Left renal cortex interstitium (tissue), 4 donors: ENCODE data around the gene FKBP1A. TPM values are rescaled to one million over a fixed set of nuclear protein-coding genes. Genes with fewer than 3 reads are reported as not detected.

Source experiments
- DNase-seq, 4 donors: peaks; one replicate each; pipeline ENCODE4 v3.0.0-alpha.2; 2013; ENCODE audit warnings: low read depth in 4 of 4, low spot score in 2 of 4, missing footprints in 1 of 4
- polyA plus RNA-seq, 4 donors: library from polyadenylated mRNA; unstranded; fragments of 120-200 nt; gene quantifications; one replicate each; pipeline ENCODE4 v1.2.1, GENCODE V29; 2013; ENCODE audit not compliant: insufficient read length in 4 of 4

FKBP1A gene
- polyA plus RNA-seq, 4 donors: 329 to 396 (median 350) TPM

DNA sequence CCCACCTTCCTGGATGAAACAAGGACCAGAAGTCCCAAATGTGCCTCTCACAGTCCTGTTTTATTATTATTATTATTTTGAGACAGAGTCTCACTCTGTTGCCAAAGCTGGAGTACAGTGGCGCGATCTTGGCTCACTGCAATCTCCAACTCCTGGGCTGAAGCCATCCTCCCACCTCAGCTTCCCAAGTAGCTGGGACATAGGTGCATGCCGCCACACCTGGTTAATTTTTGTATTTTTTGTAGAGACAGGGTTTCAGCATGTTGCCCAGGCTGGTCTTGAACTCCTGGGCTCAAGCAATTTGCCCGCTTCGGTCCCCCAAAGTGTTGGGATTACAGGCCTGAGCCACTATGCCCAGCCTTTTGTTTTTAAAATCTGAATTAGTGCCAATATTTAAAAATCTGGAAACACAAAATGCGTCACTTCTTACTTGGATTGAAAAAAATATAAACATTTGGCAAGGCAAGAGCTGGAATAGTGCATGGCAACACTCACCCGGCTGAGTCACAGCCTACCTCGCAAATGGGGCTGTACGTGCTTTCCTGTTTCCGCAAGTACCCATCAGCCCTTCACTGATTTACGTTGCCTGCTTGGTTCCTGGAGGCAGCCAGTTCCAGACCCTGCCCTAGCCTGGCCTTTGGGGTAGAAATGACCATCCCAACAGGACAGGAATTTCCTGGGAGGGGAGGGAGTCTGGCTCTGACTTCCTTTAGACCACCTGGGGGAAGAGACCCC is 70.2 kb downstream of the FKBP1A start:
- DNase-seq: no peak

DNA sequence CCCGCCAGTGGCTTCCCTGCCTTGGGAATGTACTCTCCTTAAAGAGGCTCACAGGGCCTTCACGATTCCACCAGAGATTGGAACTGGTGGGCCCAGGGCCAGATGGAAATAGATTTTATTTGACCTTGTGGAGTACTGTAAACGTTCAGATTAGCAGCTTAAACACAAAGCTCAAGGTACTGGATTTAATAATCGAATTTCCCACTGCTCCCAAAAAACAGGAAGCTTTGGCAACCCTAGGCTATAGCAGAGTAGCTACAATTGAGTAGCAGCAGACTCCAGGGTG is 71.3 kb downstream of the FKBP1A start:
- DNase-seq: no peak

DNA sequence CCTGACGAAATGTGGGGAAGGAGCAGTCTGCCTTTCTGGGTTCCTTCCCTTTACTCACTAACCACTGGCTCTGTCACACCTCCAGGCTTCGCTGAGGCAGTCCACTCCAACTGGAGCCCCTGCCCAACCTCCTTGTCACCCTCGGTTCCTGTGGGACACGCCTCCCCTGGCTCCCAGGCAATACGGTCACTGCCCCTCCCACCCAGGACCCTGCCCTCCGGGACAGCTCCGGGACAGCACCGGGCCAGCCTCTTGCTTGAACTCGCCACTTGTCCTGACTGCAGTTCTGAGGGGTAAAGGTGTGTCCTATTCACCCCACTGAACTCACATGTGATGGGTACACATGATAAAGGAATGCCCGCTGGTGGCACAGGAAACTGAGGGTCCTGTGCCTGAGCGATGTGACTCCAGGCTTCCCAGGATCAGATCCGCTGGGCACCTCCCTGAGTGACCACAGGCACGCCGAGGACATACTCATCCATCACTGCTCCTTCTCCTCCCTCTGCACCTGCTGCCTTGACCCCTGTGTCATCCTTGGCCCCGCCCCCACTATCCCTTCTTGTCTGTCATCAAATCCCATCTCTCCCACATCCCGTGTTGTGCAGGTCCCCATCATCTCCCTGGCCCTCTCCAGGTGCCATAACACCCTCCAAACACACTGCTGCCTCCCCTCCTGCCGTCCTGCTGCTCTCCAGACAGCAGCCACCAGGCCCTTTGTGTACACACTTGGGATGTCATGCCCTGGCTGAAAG is 71.8 kb downstream of the FKBP1A start:
- DNase-seq: no peak

DNA sequence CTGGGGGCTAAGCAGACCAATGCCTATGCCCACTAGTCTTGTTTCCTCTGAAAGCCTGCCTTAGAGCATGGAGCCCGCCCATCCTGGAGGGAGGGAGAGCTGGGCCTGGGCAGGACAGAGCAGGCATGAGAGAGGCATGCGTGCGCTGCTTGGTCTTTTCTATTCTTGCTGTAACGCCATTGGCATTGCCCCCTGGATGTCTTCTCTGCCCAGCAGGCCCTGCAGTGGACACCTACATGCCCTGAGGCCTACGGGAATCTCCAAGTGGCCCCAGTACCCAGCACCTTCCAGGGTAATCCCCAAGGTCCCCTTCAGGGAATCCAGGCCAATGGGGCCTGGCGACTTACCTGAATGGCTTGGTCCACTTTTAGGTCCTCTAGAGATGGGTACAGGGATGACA is 72.8 kb downstream of the FKBP1A start:
- no peak for DNase-seq

DNA sequence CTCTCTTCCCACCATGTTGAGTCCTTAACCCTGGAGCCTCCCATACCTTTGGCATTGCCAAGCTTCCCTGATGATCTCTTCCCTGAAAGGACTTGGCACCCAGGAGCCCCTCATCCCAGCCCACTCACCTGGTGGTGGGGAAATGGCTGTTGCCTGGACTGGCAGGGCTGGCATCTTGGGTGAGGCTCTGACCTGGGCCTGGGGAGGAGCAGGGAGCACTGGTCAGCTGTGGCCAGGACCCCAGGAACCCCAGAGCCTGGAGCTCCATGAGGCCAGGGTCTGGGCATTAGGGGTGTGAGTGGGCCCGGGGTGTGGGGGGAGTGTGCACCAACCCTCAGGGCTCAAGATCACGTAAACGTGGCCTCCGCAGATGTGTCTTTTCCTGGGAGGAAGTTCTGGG is 73.4 kb downstream of the FKBP1A start:
- no peak for DNase-seq

DNA sequence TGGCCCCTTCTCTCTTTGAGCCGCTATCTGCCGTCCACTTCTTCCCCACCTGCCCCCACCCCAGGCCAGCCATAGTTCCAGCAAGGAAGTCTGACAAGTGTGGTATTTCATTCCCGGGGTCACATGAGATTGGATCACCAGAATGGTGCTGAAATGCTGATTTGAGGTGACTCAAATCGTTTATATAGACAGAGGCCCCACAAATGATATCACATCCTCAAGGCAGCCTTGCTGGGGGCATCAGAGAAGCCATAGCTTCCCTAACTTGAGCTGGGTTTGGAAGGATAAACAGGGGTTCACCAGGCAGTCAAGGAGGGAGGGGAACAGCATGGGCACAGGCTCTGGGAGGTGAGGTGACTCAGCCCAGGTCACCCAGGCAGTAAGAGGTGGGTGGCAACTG is 73.8 kb downstream of the FKBP1A start:
- no peak for DNase-seq

Other genes starting within 250 kb of the FKBP1A start
- 1 to 10 TPM; 1.5 to 5.5 (median 3.7) TPM for gene TMEM74B, start 208.1 kb downstream of the FKBP1A start, polyA plus RNA-seq
- under 1 TPM; 0.22 to 0.57 (median 0.36) TPM for gene C20orf202, start 189.6 kb downstream of the FKBP1A start, polyA plus RNA-seq
- gene RAD21L1, start 167.0 kb downstream of the FKBP1A start, polyA plus RNA-seq: not detected
- 1 to 10 TPM; 1.9 to 4.2 (median 3.7) TPM for gene SNPH, start 126.8 kb downstream of the FKBP1A start, polyA plus RNA-seq
- 1 to 10 TPM; 2.3 to 3.8 (median 2.7) TPM for gene SDCBP2, start 63.9 kb downstream of the FKBP1A start, polyA plus RNA-seq
- gene NSFL1C, start 73.8 kb upstream of the FKBP1A start, polyA plus RNA-seq: 100 to 1,000 TPM in 3 of 4 donors, 10 to 100 TPM in 1; 99.0 to 111 (median 102) TPM
- 1 to 10 TPM in 1 of 4 donors, under 1 TPM in 3; 0.31 to 1.0 (median 0.67) TPM for gene SIRPB2, start 98.4 kb upstream of the FKBP1A start, polyA plus RNA-seq
- gene SIRPD, start 164.7 kb upstream of the FKBP1A start, polyA plus RNA-seq: under 1 TPM in 1 of 4 donors, not detected in 3; 0.17 TPM
- 1 to 10 TPM in 3 of 4 donors, under 1 TPM in 1; 0.29 to 2.2 (median 1.6) TPM for gene SIRPB1, start 227.0 kb upstream of the FKBP1A start, polyA plus RNA-seq